A549 (cell line): ENCODE data around the gene REXO2. TPM values are rescaled to one million over a fixed set of nuclear protein-coding genes. Genes with fewer than 3 reads are reported as not detected.

Experiments
- ATAC-seq, 2 experiments: fragments of 200-7000 bp in 1 of 2; fragments of >200 bp in 1 of 2; cut with Nextera tagmentation in 1 of 2; cut with Tn5 transposase in 1 of 2; 3 replicates each; pipeline versions ENCODE4 v1.8.0 to v1.9.1; 2018 to 2020; ENCODE audit warnings: mild to moderate bottlenecking in 1 of 2, moderate library complexity in 1 of 2
- CTCF ChIA-PET: fragments of 300-600 bp; sonication (Branson Sonifier 250); formaldehyde crosslinking; extraction: SDS; loops from one replicate; lab custom pipeline; 2021; ENCODE audit warnings: antibody characterized with exemption, inconsistent platforms; lab: Yijun Ruan, JAX
- POLR2A ChIA-PET: fragments of 350-600 bp; formaldehyde crosslinking; extraction: SDS; loops from one replicate; lab custom pipeline; 2021; ENCODE audit warnings: antibody characterized with exemption, inconsistent platforms; lab: Yijun Ruan, JAX
- DNase-seq, 2 experiments: peaks; one replicate each; pipeline versions ENCODE4 v3.0.0 to v3.0.0-alpha.2; 2011 to 2016; ENCODE audit warnings: low read depth in 1 of 2, low spot score in 1 of 2
- FAIRE-seq: peaks from 2 replicates; lab custom pipeline; 2011; peaks lifted over from hg19 to GRCh38; lab: Jason Lieb, UNC
- H3K27ac ChIP-seq, 2 experiments: fragments of >200 bp; sonication (Bioruptor Twin); formaldehyde crosslinking; 3 replicates each; pipeline ENCODE4 v1.5.1; 2016 to 2017
- H3K4me1 ChIP-seq: fragments of >200 bp; sonication (Bioruptor Twin); formaldehyde crosslinking; 3 replicates; pipeline ENCODE4 v1.6.1; 2016
- H3K4me2 ChIP-seq: fragments of >200 bp; sonication (Bioruptor Twin); formaldehyde crosslinking; 3 replicates; pipeline ENCODE4 v1.6.1; 2016
- H3K4me3 ChIP-seq: fragments of >200 bp; sonication (Bioruptor Twin); formaldehyde crosslinking; 3 replicates; pipeline ENCODE4 v1.5.1; 2016
- H3K9me3 ChIP-seq: fragments of >200 bp; sonication (Bioruptor Twin); formaldehyde crosslinking; 3 replicates; pipeline ENCODE4 v1.6.1; 2016
- CHD2 ChIP-seq: fragments of 150-350 bp; IDR thresholded peaks from 2 replicates; pipeline ENCODE4 v1.6.1; 2014; ENCODE audit warnings: low read length; ENCODE audit not compliant: partially characterized antibody
- E2F6 ChIP-seq: IDR thresholded peaks from 2 replicates; pipeline ENCODE4 v1.6.1; 2012; ENCODE audit warnings: low read depth, borderline replicate concordance
- EHF ChIP-seq: fragments of 250-450 bp; sonication (Bioruptor Pico); IDR thresholded peaks from 2 replicates; pipeline ENCODE4 v1.5.0; 2020; ENCODE audit warnings: mild to moderate bottlenecking
- GATA3 ChIP-seq: IDR thresholded peaks from 2 replicates; pipeline ENCODE4 v1.6.1; 2012; ENCODE audit warnings: borderline replicate concordance
- HOXB13 ChIP-seq: fragments of 250-450 bp; sonication (Bioruptor Pico); IDR thresholded peaks from 2 replicates; pipeline ENCODE4 v1.5.0; 2020; ENCODE audit warnings: low read depth, mild to moderate bottlenecking, moderate library complexity
- HOXB5 ChIP-seq: fragments of 250-450 bp; sonication (Bioruptor Pico); IDR thresholded peaks from 2 replicates; pipeline ENCODE4 v1.5.0; 2020; ENCODE audit warnings: mild to moderate bottlenecking, moderate library complexity
- MAFK ChIP-seq: fragments of 450-650 bp; IDR thresholded peaks from 2 replicates; pipeline ENCODE4 v1.6.1; 2014; ENCODE audit not compliant: partially characterized antibody
- MYC ChIP-seq: IDR thresholded peaks from 2 replicates; pipeline ENCODE4 v1.6.1; 2012; ENCODE audit warnings: mild to moderate bottlenecking, inconsistent platforms, low read length, improper control_type of control experiment, borderline replicate concordance
- NPAS2 ChIP-seq: fragments of 250-450 bp; sonication (Bioruptor Pico); IDR thresholded peaks from 2 replicates; pipeline ENCODE4 v1.8.0; 2022; ENCODE audit warnings: mild to moderate bottlenecking, moderate library complexity, borderline replicate concordance
- NR3C1 ChIP-seq: fragments of >200 bp; sonication (Bioruptor Twin); formaldehyde crosslinking; IDR thresholded peaks from 3 replicates; pipeline ENCODE4 v1.6.1; 2017
- PHF8 ChIP-seq: fragments of 200-600 bp; sonication (generic); IDR thresholded peaks from 2 replicates; pipeline ENCODE4 v1.6.1; 2016; ENCODE audit warnings: low read depth, mild to moderate bottlenecking, antibody characterized with exemption, moderate library complexity, borderline replicate concordance
- RAD21 ChIP-seq, 2 experiments: fragments of >200 bp in 1 of 2; sonication (Bioruptor Twin) in 1 of 2; formaldehyde crosslinking in 1 of 2; IDR thresholded peaks in 1 of 2; conservative IDR thresholded peaks in 1 of 2; 2 replicates in 1 of 2; 3 replicates in 1 of 2; pipeline ENCODE4 v1.6.1; 2012 to 2018; ENCODE audit warnings: inconsistent platforms in 1 of 2
- RNF2 ChIP-seq: fragments of 200-600 bp; sonication (generic); IDR thresholded peaks from 2 replicates; pipeline ENCODE4 v1.6.1; 2016; ENCODE audit warnings: low read depth, mild to moderate bottlenecking, antibody characterized with exemption, moderate library complexity, borderline replicate concordance
- SMC3 ChIP-seq: fragments of >200 bp; sonication (Bioruptor Twin); formaldehyde crosslinking; IDR thresholded peaks from 3 replicates; pipeline ENCODE4 v1.6.1; 2018; ENCODE audit warnings: inconsistent platforms
- TFCP2L1 ChIP-seq: fragments of 250-450 bp; sonication (Bioruptor Pico); IDR thresholded peaks from 2 replicates; pipeline ENCODE4 v1.5.0; 2021; ENCODE audit warnings: mild to moderate bottlenecking
- WGBS: methylation state at CpG from one replicate; pipeline ENCODE4 v1.1.6; 2017; ENCODE audit errors: missing lambda C conversion rate; 5-methylcytosine and 5-hydroxymethylcytosine counted together
- polyA plus RNA-seq, 4 experiments: library from polyadenylated mRNA; depleted of rRNA in 3 of 4; stranded (reverse); fragments of >200 nt; fragmentation: RNase III in 1 of 4; extraction: RNeasy Plus Mini Kit Qiagen cat#74134 plus additional on column Dnase treatment in 1 of 4; gene quantifications; 2 replicates in 3 of 4; 3 replicates in 1 of 4; pipeline ENCODE4 v1.2.3, GENCODE V29; 2011 to 2017
- TF ChIP-seq, protein P1 (sequence below): fragments of 150-350 bp; IDR thresholded peaks from 2 replicates; pipeline ENCODE4 v1.6.1; 2014; ENCODE audit warnings: low read depth, mild to moderate bottlenecking, low read length
- TF ChIP-seq, protein P2 (sequence below): fragments of 250-450 bp; sonication (Bioruptor Pico); IDR thresholded peaks from 2 replicates; pipeline ENCODE4 v1.5.0; 2021; ENCODE audit warnings: mild to moderate bottlenecking, moderate library complexity, borderline replicate concordance

REXO2 gene
- polyA plus RNA-seq, 2 of the 4 experiments (the other 2 are of a cell fraction): 218 to 226 TPM

DNA sequence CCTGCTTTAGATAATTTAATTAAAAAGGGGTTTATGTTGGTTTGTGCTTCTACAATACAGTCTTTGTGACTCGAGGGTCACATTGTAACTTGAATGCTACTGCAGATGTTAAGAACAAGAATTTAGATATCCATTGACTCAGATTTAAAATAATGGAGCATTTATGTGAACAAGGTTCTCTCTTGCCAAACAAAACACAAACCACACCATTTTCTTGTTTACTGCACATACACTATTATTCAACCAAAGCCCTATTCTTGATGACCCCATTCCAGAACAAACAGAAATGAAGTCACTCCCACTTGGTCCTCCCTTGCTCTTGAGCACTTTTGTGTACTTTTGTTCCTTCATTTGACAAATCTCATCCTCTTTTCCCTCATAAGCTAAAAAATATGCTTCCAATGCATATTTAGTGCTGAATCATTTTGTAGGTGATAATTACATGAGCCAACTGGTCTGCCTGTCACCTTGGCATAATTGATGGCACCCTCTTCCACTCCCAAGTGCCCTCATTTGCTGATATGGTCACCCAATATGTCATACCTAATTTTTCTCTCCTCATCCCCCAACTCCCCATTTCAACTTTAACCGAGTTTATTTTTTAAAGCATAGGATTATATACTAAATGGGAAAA, 41.8 kb upstream of the REXO2 start:
- peaks cover 19% of the 10 kb centered on the region for H3K4me1 ChIP-seq
- peak overlapping the region; percentile 86; the same call in 2 of the 3 replicates for H3K4me2 ChIP-seq
- H3K27ac ChIP-seq: no peak overlapping the region
- ATAC-seq (no peak), FAIRE-seq (no peak)
- CTCF ChIA-PET: interaction anchor here (1.0 to 1.1 kb wide), 2 partner anchors 57 to 116 kb away, joined by 3 to 4 read pairs; no protein-coding TSS in a partner anchor
- no peaks in the 10 kb centered on the region for H3K9me3 ChIP-seq
- 73% methylated on average over 2 of the region's 2 CpGs for WGBS
- H3K4me3 ChIP-seq: no peak overlapping the region
- TF ChIP-seq GATA3: no peak
- no peak for TF ChIP-seq RNF2
- TF ChIP-seq CHD2: no peak
- TF ChIP-seq MAFK: peak; percentile 25
- TF ChIP-seq E2F6: no peak
- TF ChIP-seq NPAS2 (CRISPR knock-in tag): no peak
- no peak for TF ChIP-seq MYC
- TF ChIP-seq, all 56 proteins: peak for 1
- DNase-seq: no peak
- POLR2A ChIA-PET: no interaction called here

GRCh38 chr11:114398303-114398920, 40.9 kb upstream of the REXO2 start:
- no peak for TF ChIP-seq NR3C1
- TF ChIP-seq, protein P1, sequence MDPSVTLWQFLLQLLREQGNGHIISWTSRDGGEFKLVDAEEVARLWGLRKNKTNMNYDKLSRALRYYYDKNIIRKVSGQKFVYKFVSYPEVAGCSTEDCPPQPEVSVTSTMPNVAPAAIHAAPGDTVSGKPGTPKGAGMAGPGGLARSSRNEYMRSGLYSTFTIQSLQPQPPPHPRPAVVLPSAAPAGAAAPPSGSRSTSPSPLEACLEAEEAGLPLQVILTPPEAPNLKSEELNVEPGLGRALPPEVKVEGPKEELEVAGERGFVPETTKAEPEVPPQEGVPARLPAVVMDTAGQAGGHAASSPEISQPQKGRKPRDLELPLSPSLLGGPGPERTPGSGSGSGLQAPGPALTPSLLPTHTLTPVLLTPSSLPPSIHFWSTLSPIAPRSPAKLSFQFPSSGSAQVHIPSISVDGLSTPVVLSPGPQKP: no peak
- no peak for TF ChIP-seq TFCP2L1 (CRISPR knock-in tag)
- no peak for TF ChIP-seq SMC3
- TF ChIP-seq RAD21 (conservative IDR thresholded peaks at IDR 0.05 in 1 of 2, IDR thresholded peaks at IDR 0.05 in 1 of 2): no peak
- peak overlapping the region; percentile 86 for H3K4me2 ChIP-seq
- DNase-seq (no peak), FAIRE-seq (no peak), ATAC-seq (no peak)
- ChIA-PET POLR2A (no interaction called here), CTCF (interaction anchor here (1.0 to 1.1 kb wide), 2 partner anchors 58 to 117 kb away, joined by 3 to 4 read pairs; no protein-coding TSS in a partner anchor)
- peaks cover 25% of the 10 kb centered on the region for H3K4me1 ChIP-seq
- peak overlapping the region; percentile 65 for H3K4me3 ChIP-seq
- peak overlapping the region in 1 of 2 experiments; percentile 96; a peak in 3 of 6 replicates for H3K27ac ChIP-seq
- H3K9me3 ChIP-seq: no peaks in the 10 kb centered on the region
- 63% methylated on average over 4 of the region's 4 CpGs for WGBS

DNA sequence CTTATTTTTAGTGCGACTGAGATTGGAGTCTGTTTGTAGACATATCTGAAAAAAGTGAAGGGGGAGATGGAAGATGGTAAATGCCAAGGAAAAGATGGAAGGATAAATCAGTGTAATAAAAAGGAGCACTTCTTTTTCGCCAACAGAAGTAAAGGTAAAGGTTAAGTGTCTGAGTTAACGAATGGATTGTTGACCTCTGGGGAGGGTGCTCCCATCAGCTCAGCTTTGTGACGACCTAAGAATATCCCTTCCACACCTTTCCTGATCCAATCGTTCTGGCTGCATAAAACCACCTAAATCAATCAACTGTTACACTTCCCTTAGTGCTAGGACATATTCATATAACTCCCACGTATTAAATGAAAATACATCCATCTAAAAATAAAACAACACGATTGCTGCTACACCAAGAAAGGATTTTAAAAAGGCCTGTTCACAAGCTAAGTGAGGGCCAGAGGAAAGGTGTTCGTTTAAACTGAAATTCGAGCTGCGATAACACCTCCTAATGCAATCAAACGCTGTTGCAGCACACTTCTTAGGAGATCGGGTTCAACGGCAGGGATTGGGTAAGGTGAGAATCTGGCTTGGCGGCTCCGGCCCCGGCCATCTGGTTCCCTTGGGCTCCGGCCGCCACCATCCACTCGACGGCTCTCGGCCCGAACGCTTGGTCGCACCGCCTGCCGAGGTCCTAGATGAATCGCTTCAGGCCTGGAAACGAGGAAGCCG, 39.6 kb upstream of the REXO2 start:
- ChIA-PET POLR2A (no interaction called here), CTCF (no interaction called here)
- no peak for FAIRE-seq
- peak overlapping the region; percentile 65 for H3K4me3 ChIP-seq
- TF ChIP-seq HOXB5 (CRISPR knock-in tag): no peak
- TF ChIP-seq PHF8: peak; percentile 55; the same call in 1 of the 2 replicates
- TF ChIP-seq HOXB13: 0 out of 2 replicates have a peak, but pooled peaks have one; percentile 47
- 0 out of 2 replicates have a peak, but pooled peaks have one; percentile 30 for TF ChIP-seq EHF (CRISPR knock-in tag)
- TF ChIP-seq, protein P2, sequence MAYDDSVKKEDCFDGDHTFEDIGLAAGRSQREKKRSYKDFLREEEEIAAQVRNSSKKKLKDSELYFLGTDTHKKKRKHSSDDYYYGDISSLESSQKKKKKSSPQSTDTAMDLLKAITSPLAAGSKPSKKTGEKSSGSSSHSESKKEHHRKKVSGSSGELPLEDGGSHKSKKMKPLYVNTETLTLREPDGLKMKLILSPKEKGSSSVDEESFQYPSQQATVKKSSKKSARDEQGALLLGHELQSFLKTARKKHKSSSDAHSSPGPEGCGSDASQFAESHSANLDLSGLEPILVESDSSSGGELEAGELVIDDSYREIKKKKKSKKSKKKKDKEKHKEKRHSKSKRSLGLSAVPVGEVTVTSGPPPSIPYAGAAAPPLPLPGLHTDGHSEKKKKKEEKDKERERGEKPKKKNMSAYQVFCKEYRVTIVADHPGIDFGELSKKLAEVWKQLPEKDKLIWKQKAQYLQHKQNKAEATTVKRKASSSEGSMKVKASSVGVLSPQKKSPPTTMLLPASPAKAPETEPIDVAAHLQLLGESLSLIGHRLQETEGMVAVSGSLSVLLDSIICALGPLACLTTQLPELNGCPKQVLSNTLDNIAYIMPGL (CRISPR knock-in tag): 0 out of 2 replicates have a peak, but pooled peaks have one; percentile 63
- TF ChIP-seq, all 56 proteins: peak for 4
- ATAC-seq: peak; percentile 65
- H3K9me3 ChIP-seq: no peaks in the 10 kb centered on the region
- DNase-seq: peak; percentile 6 to 16
- peak overlapping the region; percentile 96 to 99 for H3K27ac ChIP-seq
- peak overlapping the region; percentile 86 for H3K4me2 ChIP-seq
- H3K4me1 ChIP-seq: peaks cover 25% of the 10 kb centered on the region
- WGBS: 2% methylated on average over 16 of the region's 29 CpGs
